ENCODE measurements around the gene SH3PXD2B. TPM values are rescaled to one million over a fixed set of nuclear protein-coding genes. Genes with fewer than 3 reads are reported as not detected.

The SH3PXD2B gene
- total RNA-seq, 1 experiment from 2014 or later: 27.5 TPM

DNA sequence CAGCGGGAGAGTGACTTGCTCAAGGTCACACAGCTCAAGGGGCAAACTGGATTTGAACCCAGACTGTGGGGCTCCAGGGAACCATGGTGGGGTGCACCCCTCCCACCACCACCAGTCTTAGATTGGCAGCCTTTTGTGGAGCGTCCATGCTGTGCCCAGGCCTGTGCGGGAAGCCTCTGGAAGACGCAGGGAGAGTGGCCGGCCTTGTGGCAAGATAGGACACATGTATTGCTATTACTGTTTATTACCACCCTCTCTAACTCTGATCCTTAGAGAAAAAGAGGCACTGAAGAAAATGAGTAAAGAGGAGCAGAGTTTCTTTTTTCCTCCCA, 25.4 kb upstream of the SH3PXD2B start:
- ChIA-PET RAD21 (ENCODE audit: low non-redundant PET in 1 of 2, low total read pairs in 2 of 2, uncharacterized antibody in 2 of 2, unreplicated experiment in 2 of 2) (interaction anchor here in 1 of 2 experiments (1.5 kb wide), 1 partner anchor 217 kb away, joined by 7 read pairs; no protein-coding TSS in a partner anchor), CTCF (interaction anchor here (3.6 kb wide), 1 partner anchor 218 kb away, joined by 27 read pairs; no protein-coding TSS in a partner anchor), POLR2A (no interaction called here)
- intact Hi-C loops (cut with micrococcal nuclease): loop anchor here (1.0 to 10.0 kb wide), 2 partner anchors 218 to 455 kb away; no protein-coding TSS in a partner anchor
- TF ChIP-seq MAX (IDR thresholded peaks at IDR 0.05) (no peak), POLR2AphosphoS5 (IDR thresholded peaks at IDR 0.05; ENCODE audit: low read depth, low read length) (no peak), ZNF274 (IDR thresholded peaks at IDR 0.05; ENCODE audit: low read depth, low read length) (no peak), EGR1 (IDR thresholded peaks at IDR 0.05; ENCODE audit: low read depth) (no peak), JUND (IDR thresholded peaks at IDR 0.05) (no peak), YY1 (IDR thresholded peaks at IDR 0.05; ENCODE audit: extremely low read depth, insufficient replicate concordance, low read depth, low read length) (no peak), SP1 (IDR thresholded peaks at IDR 0.05; ENCODE audit: low read depth) (no peak), EZH2phosphoT487 (IDR thresholded peaks at IDR 0.05; ENCODE audit: borderline replicate concordance) (no peak), TCF7L2 (IDR thresholded peaks at IDR 0.05; ENCODE audit: borderline replicate concordance, extremely low read depth, insufficient read depth, insufficient read length) (no peak), SRF (IDR thresholded peaks at IDR 0.05; ENCODE audit: low read depth) (no peak), POLR2A (IDR thresholded peaks at IDR 0.05; ENCODE audit: borderline replicate concordance, extremely low read depth, insufficient read depth, insufficient read length) (no peak), EZH2 (IDR thresholded peaks at IDR 0.05) (no peak), RAD21 (IDR thresholded peaks at IDR 0.05; ENCODE audit: low read depth) (no peak), REST (IDR thresholded peaks at IDR 0.05; ENCODE audit: low read depth) (no peak), SIN3A (IDR thresholded peaks at IDR 0.05; ENCODE audit: low read depth) (no peak), ELF1 (IDR thresholded peaks at IDR 0.05; ENCODE audit: borderline replicate concordance, low read depth) (no peak), FOSL1 (IDR thresholded peaks at IDR 0.05; ENCODE audit: low read depth) (no peak), ZFX (IDR thresholded peaks at IDR 0.05) (no peak)
- TF ChIP-seq, protein P1, sequence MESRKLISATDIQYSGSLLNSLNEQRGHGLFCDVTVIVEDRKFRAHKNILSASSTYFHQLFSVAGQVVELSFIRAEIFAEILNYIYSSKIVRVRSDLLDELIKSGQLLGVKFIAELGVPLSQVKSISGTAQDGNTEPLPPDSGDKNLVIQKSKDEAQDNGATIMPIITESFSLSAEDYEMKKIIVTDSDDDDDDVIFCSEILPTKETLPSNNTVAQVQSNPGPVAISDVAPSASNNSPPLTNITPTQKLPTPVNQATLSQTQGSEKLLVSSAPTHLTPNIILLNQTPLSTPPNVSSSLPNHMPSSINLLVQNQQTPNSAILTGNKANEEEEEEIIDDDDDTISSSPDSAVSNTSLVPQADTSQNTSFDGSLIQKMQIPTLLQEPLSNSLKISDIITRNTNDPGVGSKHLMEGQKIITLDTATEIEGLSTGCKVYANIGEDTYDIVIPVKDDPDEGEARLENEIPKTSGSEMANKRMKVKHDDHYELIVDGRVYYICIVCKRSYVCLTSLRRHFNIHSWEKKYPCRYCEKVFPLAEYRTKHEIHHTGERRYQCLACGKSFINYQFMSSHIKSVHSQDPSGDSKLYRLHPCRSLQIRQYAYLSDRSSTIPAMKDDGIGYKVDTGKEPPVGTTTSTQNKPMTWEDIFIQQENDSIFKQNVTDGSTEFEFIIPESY (IDR thresholded peaks at IDR 0.05; ENCODE audit: extremely low read depth, insufficient replicate concordance, low read length): no peak
- Histone ChIP-seq H3K27me3 (ENCODE audit: insufficient read depth, low read length) (no peaks in the 10 kb centered on the region), H3K9ac (ENCODE audit: low read length) (no peak overlapping the region), H3K36me3 (ENCODE audit: control insufficient read depth in 1 of 2, insufficient read depth in 2 of 2, low read length in 2 of 2) (no peaks in the 10 kb centered on the region), H3K4me2 (ENCODE audit: low read length) (no peak overlapping the region), H4K20me1 (ENCODE audit: insufficient read depth) (no peaks in the 10 kb centered on the region), H3K79me2 (ENCODE audit: insufficient read depth, low read length) (no peaks in the 10 kb centered on the region), H3K9me2 (ENCODE audit: insufficient read depth) (no peaks in the 10 kb centered on the region), H2AFZ (ENCODE audit: low read depth, low read length, poor library complexity, severe bottlenecking) (no peak overlapping the region), H3K9me3 (ENCODE audit: control insufficient read depth in 1 of 2, insufficient read depth in 1 of 2, low read depth in 1 of 2, low read length in 2 of 2) (no peaks in the 10 kb centered on the region), H3K27ac (ENCODE audit: low read depth, low read length) (no peak overlapping the region), H3K4me1 (ENCODE audit: control insufficient read depth in 1 of 2, insufficient read depth in 2 of 2, low read length in 2 of 2) (no peaks in the 10 kb centered on the region), H3K4me3 (replicated peaks in 1 of 2; ENCODE audit: low read depth in 1 of 2, low read length in 2 of 2) (no peak overlapping the region)
- DNase-seq (ENCODE audit: low read depth, low spot score): no peak
- no peak for ATAC-seq
- BruUV-seq (replicated peaks): no TSS peak

All from HCT116 (cell line).